ENCODE data around the gene CCDC88A. TPM values are rescaled to one million over a fixed set of nuclear protein-coding genes. Genes with fewer than 3 reads are reported as not detected.

CCDC88A gene
- total and polyA plus RNA-seq, 4 donors = 4.0 to 31.0 (median 15.5) TPM

GRCh38 chr2:55428258-55428657 is 8.6 kb upstream of the CCDC88A start (continued):
- TF ChIP-seq ATF3 (IDR thresholded peaks at IDR 0.05) = no peak
- TF ChIP-seq FOXA2 (IDR thresholded peaks at IDR 0.05) = no peak
- TF ChIP-seq HNF4A (conservative IDR thresholded peaks at IDR 0.05) = no peak
- no peak for TF ChIP-seq SP1 (IDR thresholded peaks at IDR 0.05)
- TF ChIP-seq FOXA1 (IDR thresholded peaks at IDR 0.05) = no peak
- TF ChIP-seq JUND (IDR thresholded peaks at IDR 0.05) = no peak
- no peak for TF ChIP-seq MAX (IDR thresholded peaks at IDR 0.05)
- TF ChIP-seq NR2F2 (IDR thresholded peaks at IDR 0.05) = no peak
- no peak for TF ChIP-seq GABPA (IDR thresholded peaks at IDR 0.05 in 1 of 2, conservative IDR thresholded peaks at IDR 0.05 in 1 of 2)

- H3K9ac ChIP-seq (ENCODE audit: low read depth in 1 of 2, low read length in 2 of 2) = no peak overlapping the region
- no peaks in the 10 kb centered on the region for H3K27me3 ChIP-seq (ENCODE audit: control insufficient read depth in 4 of 4, insufficient read depth in 4 of 4, low read length in 3 of 4)
- no peak overlapping the region for H3K27ac ChIP-seq (ENCODE audit: low read depth in 1 of 2, low read length in 2 of 2)
- H3K36me3 ChIP-seq (ENCODE audit: control insufficient read depth in 4 of 4, insufficient read depth in 3 of 4, low read depth in 1 of 4, low read length in 3 of 4) = no peaks in the 10 kb centered on the region
- no peaks in the 10 kb centered on the region for H3K9me3 ChIP-seq (ENCODE audit: control insufficient read depth in 4 of 4, low read length in 3 of 4)
- no peak overlapping the region for H3K4me3 ChIP-seq (ENCODE audit: low read depth in 1 of 3, low read length in 3 of 3)
- TF ChIP-seq ZBTB33 (IDR thresholded peaks at IDR 0.05) (no peak), YY1 (IDR thresholded peaks at IDR 0.05) (no peak), RXRA (IDR thresholded peaks at IDR 0.05) (no peak), TAF1 (conservative IDR thresholded peaks at IDR 0.05) (no peak), JUND (IDR thresholded peaks at IDR 0.05) (no peak), FOXA2 (IDR thresholded peaks at IDR 0.05) (no peak), FOXA1 (IDR thresholded peaks at IDR 0.05) (no peak), CTCF (IDR thresholded peaks at IDR 0.05; ENCODE audit: low read depth, low read length, missing input control) (no peak), EGR1 (IDR thresholded peaks at IDR 0.05; ENCODE audit: low read depth in 2 of 2) (no peak), HNF4A (conservative IDR thresholded peaks at IDR 0.05) (no peak), SP1 (IDR thresholded peaks at IDR 0.05) (no peak), GABPA (IDR thresholded peaks at IDR 0.05 in 1 of 2, conservative IDR thresholded peaks at IDR 0.05 in 1 of 2) (no peak), ATF3 (IDR thresholded peaks at IDR 0.05) (no peak), REST (IDR thresholded peaks at IDR 0.05) (no peak), NR2F2 (IDR thresholded peaks at IDR 0.05) (no peak)
- H3K4me1 ChIP-seq (ENCODE audit: control insufficient read depth in 4 of 4, insufficient read depth in 4 of 4, low read length in 3 of 4) = peaks cover 0 to 2% (median under 1%) of the 10 kb centered on the region in 4 donors
- 65% methylated on average over 3 of the region's 3 CpGs for WGBS
- DNase-seq (ENCODE audit: low spot score) = no peak
Measured at GRCh38 chr2:55425431-55425831, 5.8 kb upstream of the CCDC88A start.
